ENCODE results near the gene MAP1A. TPM values are rescaled to one million over a fixed set of nuclear protein-coding genes. Genes with fewer than 3 reads are reported as not detected.

The MAP1A gene
- polyA plus RNA-seq, 2 of the 4 experiments (the other 2 are of a cell fraction), result 0.43 to 0.54 TPM

DNA sequence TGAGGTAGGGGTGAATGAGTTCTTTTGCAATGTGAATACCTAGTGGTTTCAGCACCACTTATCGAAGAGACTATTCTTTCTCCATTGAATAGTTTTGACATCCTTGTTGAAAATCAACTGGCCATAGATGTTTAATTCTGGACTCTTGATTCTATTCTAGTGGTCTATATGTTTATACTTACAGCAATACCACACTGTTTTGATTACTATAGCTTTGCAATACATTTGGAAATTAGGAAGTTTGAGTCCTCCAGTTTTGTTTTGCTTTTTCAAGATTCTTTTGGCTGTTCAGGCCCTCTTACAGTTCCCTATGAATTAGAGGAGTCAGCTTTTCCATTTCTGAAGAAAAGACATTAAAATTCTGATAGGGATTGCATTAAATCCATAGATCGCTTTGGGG lies 30.1 kb downstream of the MAP1A start:
- FAIRE-seq (no peak), ATAC-seq (no peak), DNase-seq (ENCODE audit: low read depth in 1 of 2, low spot score in 1 of 2) (no peak)
- CTCF ChIA-PET, result interaction anchor here (1.3 to 1.4 kb wide), 2 partner anchors 13 to 33 kb away, joined by 3 read pairs; no protein-coding TSS in a partner anchor
- no peaks in the 10 kb centered on the region; the same call in 2 of the 3 replicates for H3K9me3 ChIP-seq
- POLR2A ChIA-PET, result no interaction called here
- WGBS (ENCODE audit: missing lambda C conversion rate), result 96% methylated on average over 2 of the region's 2 CpGs
- H3K4me1 ChIP-seq, result no peaks in the 10 kb centered on the region
- H3K4me3 ChIP-seq, result no peak overlapping the region
- no peak overlapping the region for H3K27ac ChIP-seq
- TF ChIP-seq MAX (IDR thresholded peaks at IDR 0.05) (no peak), HMGXB4 (CRISPR knock-in tag; IDR thresholded peaks at IDR 0.05; ENCODE audit: borderline replicate concordance) (no peak), TFCP2L1 (CRISPR knock-in tag; IDR thresholded peaks at IDR 0.05) (no peak), ZSCAN20 (CRISPR knock-in tag; IDR thresholded peaks at IDR 0.05) (no peak)
- no peak overlapping the region for H3K4me2 ChIP-seq

DNA sequence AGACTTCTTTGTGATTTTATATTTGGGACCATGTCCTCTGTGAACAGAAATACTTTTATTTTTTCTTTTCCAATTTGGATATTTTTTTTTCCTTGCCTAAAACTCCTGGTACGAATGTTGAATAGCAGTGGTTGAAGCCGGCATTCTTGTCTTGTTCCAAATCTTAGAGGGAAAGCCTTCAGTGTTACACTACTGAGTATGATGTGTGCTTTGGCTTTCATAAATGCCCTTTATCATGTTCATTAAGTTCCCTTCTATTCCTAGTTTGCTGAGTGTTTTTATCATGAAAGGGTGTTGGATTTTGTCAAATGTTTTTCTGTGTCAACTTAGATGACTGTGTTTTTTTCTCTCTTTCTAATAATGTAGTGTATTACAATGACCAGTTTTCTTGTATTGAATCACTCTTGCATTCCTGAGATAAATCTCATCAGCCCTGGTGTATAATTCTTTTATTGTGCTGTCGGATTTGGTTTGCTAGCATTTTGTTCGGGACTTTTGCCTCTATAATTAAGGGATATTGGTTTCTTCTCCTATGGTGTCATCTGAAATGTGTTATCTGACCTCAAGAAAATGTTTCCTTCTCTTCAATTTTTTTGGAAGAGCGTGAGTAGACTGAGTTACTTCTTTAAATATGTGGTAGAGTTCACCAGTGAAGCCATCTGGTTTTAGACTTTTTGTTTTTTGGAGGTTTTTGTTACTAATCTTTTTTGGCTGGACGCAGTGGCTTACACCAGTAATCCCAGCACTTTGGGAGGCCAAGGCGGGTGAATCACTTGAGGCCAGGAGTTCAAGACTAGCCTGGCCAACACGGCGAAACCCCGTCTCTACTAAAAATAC lies 33.3 kb downstream of the MAP1A start:
- ATAC-seq, result no peak
- ChIA-PET POLR2A (no interaction called here), CTCF (no interaction called here)
- Histone ChIP-seq H3K9me3 (no peaks in the 10 kb centered on the region; the same call in 2 of the 3 replicates), H3K4me1 (no peaks in the 10 kb centered on the region), H3K4me2 (no peak overlapping the region), H3K27ac (no peak overlapping the region), H3K4me3 (no peak overlapping the region)
- DNase-seq (ENCODE audit: low read depth in 1 of 2, low spot score in 1 of 2), result no peak
- no peak for FAIRE-seq
- 79% methylated on average over 10 of the region's 10 CpGs for WGBS (ENCODE audit: missing lambda C conversion rate)
- TF ChIP-seq, protein P1, sequence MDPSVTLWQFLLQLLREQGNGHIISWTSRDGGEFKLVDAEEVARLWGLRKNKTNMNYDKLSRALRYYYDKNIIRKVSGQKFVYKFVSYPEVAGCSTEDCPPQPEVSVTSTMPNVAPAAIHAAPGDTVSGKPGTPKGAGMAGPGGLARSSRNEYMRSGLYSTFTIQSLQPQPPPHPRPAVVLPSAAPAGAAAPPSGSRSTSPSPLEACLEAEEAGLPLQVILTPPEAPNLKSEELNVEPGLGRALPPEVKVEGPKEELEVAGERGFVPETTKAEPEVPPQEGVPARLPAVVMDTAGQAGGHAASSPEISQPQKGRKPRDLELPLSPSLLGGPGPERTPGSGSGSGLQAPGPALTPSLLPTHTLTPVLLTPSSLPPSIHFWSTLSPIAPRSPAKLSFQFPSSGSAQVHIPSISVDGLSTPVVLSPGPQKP (IDR thresholded peaks at IDR 0.05; ENCODE audit: low read depth, low read length), result no peak
- TF ChIP-seq, protein P2, sequence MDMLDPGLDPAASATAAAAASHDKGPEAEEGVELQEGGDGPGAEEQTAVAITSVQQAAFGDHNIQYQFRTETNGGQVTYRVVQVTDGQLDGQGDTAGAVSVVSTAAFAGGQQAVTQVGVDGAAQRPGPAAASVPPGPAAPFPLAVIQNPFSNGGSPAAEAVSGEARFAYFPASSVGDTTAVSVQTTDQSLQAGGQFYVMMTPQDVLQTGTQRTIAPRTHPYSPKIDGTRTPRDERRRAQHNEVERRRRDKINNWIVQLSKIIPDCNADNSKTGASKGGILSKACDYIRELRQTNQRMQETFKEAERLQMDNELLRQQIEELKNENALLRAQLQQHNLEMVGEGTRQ (IDR thresholded peaks at IDR 0.05), result no peak
- no peak for TF ChIP-seq MYC (IDR thresholded peaks at IDR 0.05; ENCODE audit: borderline replicate concordance, low read length)
- TF ChIP-seq EP300 (IDR thresholded peaks at IDR 0.05), result no peak
- TF ChIP-seq POLR2AphosphoS2 (conservative IDR thresholded peaks at IDR 0.05; ENCODE audit: low read length), result no peak
- TF ChIP-seq MAFK (IDR thresholded peaks at IDR 0.05; ENCODE audit: partially characterized antibody), result no peak

DNA sequence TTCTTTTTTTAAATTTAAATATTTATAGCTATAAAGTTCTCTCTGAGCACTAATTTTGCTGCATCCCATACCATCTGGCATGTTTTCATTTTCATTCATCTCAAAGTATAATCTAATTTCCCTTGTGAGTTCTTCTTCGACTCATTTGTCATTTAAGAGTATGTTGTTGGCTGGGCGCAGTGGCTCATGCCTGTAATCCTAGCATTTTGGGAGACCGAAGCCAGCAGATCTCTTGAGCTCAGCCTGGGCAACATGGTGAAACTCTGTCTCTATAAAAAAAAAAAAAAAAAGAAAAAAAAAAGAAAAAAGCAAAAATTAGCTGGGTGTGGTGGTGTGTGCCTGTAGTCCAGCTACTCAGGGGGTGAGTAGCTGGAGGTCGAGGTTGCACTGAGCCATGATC lies 34.8 kb downstream of the MAP1A start:
- ATAC-seq, result no peak
- WGBS (ENCODE audit: missing lambda C conversion rate), result 85% methylated on average over 4 of the region's 4 CpGs
- CTCF ChIA-PET, result interaction anchor here (0.6 to 0.7 kb wide), 2 partner anchors 40 to 146 kb away, joined by 3 read pairs; no protein-coding TSS in a partner anchor
- Histone ChIP-seq H3K4me3 (no peak overlapping the region), H3K27ac (no peak overlapping the region), H3K4me2 (no peak overlapping the region), H3K9me3 (no peaks in the 10 kb centered on the region; the same call in 2 of the 3 replicates), H3K4me1 (no peaks in the 10 kb centered on the region)
- no peak for DNase-seq (ENCODE audit: low read depth in 1 of 2, low spot score in 1 of 2)
- POLR2A ChIA-PET, result no interaction called here
- FAIRE-seq, result no peak
- TF ChIP-seq FOXS1 (CRISPR knock-in tag; IDR thresholded peaks at IDR 0.05) (no peak), MAFK (IDR thresholded peaks at IDR 0.05; ENCODE audit: partially characterized antibody) (no peak), PBX3 (IDR thresholded peaks at IDR 0.05) (no peak), CHD4 (IDR thresholded peaks at IDR 0.05; ENCODE audit: borderline replicate concordance) (no peak), SREBF2 (IDR thresholded peaks at IDR 0.05) (no peak), ZNF302 (CRISPR knock-in tag; IDR thresholded peaks at IDR 0.05) (no peak), RAD21 (conservative IDR thresholded peaks at IDR 0.05 in 1 of 2, IDR thresholded peaks at IDR 0.05 in 1 of 2) (no peak), TP53 (CRISPR knock-in tag; IDR thresholded peaks at IDR 0.05) (no peak), JUN (IDR thresholded peaks at IDR 0.05) (no peak), CEBPB (IDR thresholded peaks at IDR 0.05) (no peak), MYC (IDR thresholded peaks at IDR 0.05; ENCODE audit: borderline replicate concordance, low read length) (no peak), POLR2A (IDR thresholded peaks at IDR 0.05; ENCODE audit: low read length) (no peak), BHLHE40 (IDR thresholded peaks at IDR 0.05; ENCODE audit: low read depth, low read length) (no peak)
- TF ChIP-seq, protein P1 (IDR thresholded peaks at IDR 0.05; ENCODE audit: low read depth, low read length), result no peak
- TF ChIP-seq, protein P3, sequence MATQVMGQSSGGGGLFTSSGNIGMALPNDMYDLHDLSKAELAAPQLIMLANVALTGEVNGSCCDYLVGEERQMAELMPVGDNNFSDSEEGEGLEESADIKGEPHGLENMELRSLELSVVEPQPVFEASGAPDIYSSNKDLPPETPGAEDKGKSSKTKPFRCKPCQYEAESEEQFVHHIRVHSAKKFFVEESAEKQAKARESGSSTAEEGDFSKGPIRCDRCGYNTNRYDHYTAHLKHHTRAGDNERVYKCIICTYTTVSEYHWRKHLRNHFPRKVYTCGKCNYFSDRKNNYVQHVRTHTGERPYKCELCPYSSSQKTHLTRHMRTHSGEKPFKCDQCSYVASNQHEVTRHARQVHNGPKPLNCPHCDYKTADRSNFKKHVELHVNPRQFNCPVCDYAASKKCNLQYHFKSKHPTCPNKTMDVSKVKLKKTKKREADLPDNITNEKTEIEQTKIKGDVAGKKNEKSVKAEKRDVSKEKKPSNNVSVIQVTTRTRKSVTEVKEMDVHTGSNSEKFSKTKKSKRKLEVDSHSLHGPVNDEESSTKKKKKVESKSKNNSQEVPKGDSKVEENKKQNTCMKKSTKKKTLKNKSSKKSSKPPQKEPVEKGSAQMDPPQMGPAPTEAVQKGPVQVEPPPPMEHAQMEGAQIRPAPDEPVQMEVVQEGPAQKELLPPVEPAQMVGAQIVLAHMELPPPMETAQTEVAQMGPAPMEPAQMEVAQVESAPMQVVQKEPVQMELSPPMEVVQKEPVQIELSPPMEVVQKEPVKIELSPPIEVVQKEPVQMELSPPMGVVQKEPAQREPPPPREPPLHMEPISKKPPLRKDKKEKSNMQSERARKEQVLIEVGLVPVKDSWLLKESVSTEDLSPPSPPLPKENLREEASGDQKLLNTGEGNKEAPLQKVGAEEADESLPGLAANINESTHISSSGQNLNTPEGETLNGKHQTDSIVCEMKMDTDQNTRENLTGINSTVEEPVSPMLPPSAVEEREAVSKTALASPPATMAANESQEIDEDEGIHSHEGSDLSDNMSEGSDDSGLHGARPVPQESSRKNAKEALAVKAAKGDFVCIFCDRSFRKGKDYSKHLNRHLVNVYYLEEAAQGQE (IDR thresholded peaks at IDR 0.05), result no peak
